ENCODE measurements around the gene KRT14. TPM values are rescaled to one million over a fixed set of nuclear protein-coding genes. Genes with fewer than 3 reads are reported as not detected.
"Not testable (repeated sequence)": the region's sequence is repeated elsewhere in the genome, so short reads cannot be mapped to it uniquely, and the experiment has no call there.

KRT14 gene
- not detected for total RNA-seq

GRCh38 chr17:41586863-41587495 lies at the start of gene KRT14:
Gene KRT14, minus strand, starts transcription at chr17:41586895. Its CDS starts 61 bp downstream, at chr17:41586834.
- POLR2A ChIA-PET = no interaction called here
- H3K36me3 Mint-ChIP-seq = no peaks in the 10 kb centered on the region
- DNase-seq = no peak
- no peak within 1 kb of the TSS for H3K4me3 Mint-ChIP-seq
- no peaks in the 10 kb centered on the region for H3K27me3 Mint-ChIP-seq
- no peak within 1 kb of the TSS for H3K27ac Mint-ChIP-seq
- no peak for ATAC-seq (ENCODE audit: low read depth)
- no peaks in the 10 kb centered on the region for H3K4me1 Mint-ChIP-seq
- H3K9me3 Mint-ChIP-seq = no peaks in the 10 kb centered on the region

GRCh38 chr17:41635121-41636097 lies 48.7 kb upstream of the KRT14 start:
- DNase-seq (no peak), ATAC-seq (ENCODE audit: low read depth) (no peak)
- no peaks in the 10 kb centered on the region for H3K4me1 Mint-ChIP-seq
- no peaks in the 10 kb centered on the region for H3K36me3 Mint-ChIP-seq
- H3K27ac Mint-ChIP-seq = no peak overlapping the region
- no peak overlapping the region for H3K4me3 Mint-ChIP-seq
- no peaks in the 10 kb centered on the region for H3K9me3 Mint-ChIP-seq
- POLR2A ChIA-PET = interaction anchor here (0.9 kb wide), 1 partner anchor 53 kb away, joined by 3 read pairs; the partner anchor contains the start of gene EIF1
- peaks cover 3% of the 10 kb centered on the region for H3K27me3 Mint-ChIP-seq

- DNase-seq = no peak
- ATAC-seq (ENCODE audit: low read depth) = no peak
- Mint-ChIP-seq H3K4me3 (no peak overlapping the region), H3K4me1 (no peaks in the 10 kb centered on the region), H3K27ac (no peak overlapping the region), H3K36me3 (no peaks in the 10 kb centered on the region), H3K27me3 (peaks cover 3% of the 10 kb centered on the region), H3K9me3 (no peaks in the 10 kb centered on the region)
- POLR2A ChIA-PET = no interaction called here
These were observed 47.9 kb upstream of the KRT14 start for GRCh38 chr17:41634639-41635038.

GRCh38 chr17:41633556-41634199 lies 47.0 kb upstream of the KRT14 start:
- DNase-seq = no peak
- POLR2A ChIA-PET = no interaction called here
- Mint-ChIP-seq H3K27ac (no peak overlapping the region), H3K9me3 (no peaks in the 10 kb centered on the region), H3K4me1 (no peaks in the 10 kb centered on the region), H3K27me3 (no peaks in the 10 kb centered on the region), H3K4me3 (no peak overlapping the region), H3K36me3 (no peaks in the 10 kb centered on the region)
- ATAC-seq (ENCODE audit: low read depth) = peak; percentile 56

GRCh38 chr17:41632482-41633105 lies 45.9 kb upstream of the KRT14 start:
- Mint-ChIP-seq H3K27ac (no peak overlapping the region), H3K4me1 (no peaks in the 10 kb centered on the region), H3K36me3 (no peaks in the 10 kb centered on the region), H3K4me3 (no peak overlapping the region), H3K9me3 (no peaks in the 10 kb centered on the region), H3K27me3 (no peaks in the 10 kb centered on the region)
- DNase-seq = no peak
- no peak for ATAC-seq (ENCODE audit: low read depth)
- POLR2A ChIA-PET = no interaction called here

GRCh38 chr17:41631898-41632285 lies 45.2 kb upstream of the KRT14 start:
- Mint-ChIP-seq H3K4me3 (no peak overlapping the region), H3K9me3 (no peaks in the 10 kb centered on the region), H3K4me1 (no peaks in the 10 kb centered on the region), H3K27ac (no peak overlapping the region), H3K36me3 (no peaks in the 10 kb centered on the region), H3K27me3 (no peaks in the 10 kb centered on the region)
- ATAC-seq (ENCODE audit: low read depth) (no peak), DNase-seq (no peak)
- POLR2A ChIA-PET = no interaction called here

GRCh38 chr17:41631025-41631897 lies 44.6 kb upstream of the KRT14 start:
- no peak for ATAC-seq (ENCODE audit: low read depth)
- H3K27me3 Mint-ChIP-seq = no peaks in the 10 kb centered on the region
- POLR2A ChIA-PET = no interaction called here
- DNase-seq = no peak
- no peak overlapping the region for H3K4me3 Mint-ChIP-seq
- H3K9me3 Mint-ChIP-seq = no peaks in the 10 kb centered on the region
- H3K4me1 Mint-ChIP-seq = no peaks in the 10 kb centered on the region
- H3K27ac Mint-ChIP-seq = no peak overlapping the region
- H3K36me3 Mint-ChIP-seq = no peaks in the 10 kb centered on the region

GRCh38 chr17:41629826-41630670 lies 43.4 kb upstream of the KRT14 start:
- Mint-ChIP-seq H3K9me3 (no peaks in the 10 kb centered on the region), H3K4me1 (no peaks in the 10 kb centered on the region), H3K36me3 (no peaks in the 10 kb centered on the region), H3K27ac (no peak overlapping the region), H3K4me3 (no peak overlapping the region), H3K27me3 (no peaks in the 10 kb centered on the region)
- ATAC-seq (ENCODE audit: low read depth) (no peak), DNase-seq (no peak)
- POLR2A ChIA-PET = no interaction called here

GRCh38 chr17:41629316-41629715 lies 42.6 kb upstream of the KRT14 start:
- no peak overlapping the region for H3K4me3 Mint-ChIP-seq
- no peak for DNase-seq

GRCh38 chr17:41628621-41629255 lies 42.0 kb upstream of the KRT14 start:
- DNase-seq; H3K9me3 Mint-ChIP-seq; POLR2A ChIA-PET; H3K27ac Mint-ChIP-seq; H3K27me3 Mint-ChIP-seq; H3K36me3 Mint-ChIP-seq; H3K4me3 Mint-ChIP-seq; ATAC-seq (ENCODE audit: low read depth); H3K4me1 Mint-ChIP-seq: not testable (repeated sequence)

More at GRCh38 chr17:41629316-41629715, 42.6 kb upstream of the KRT14 start:
- ATAC-seq (ENCODE audit: low read depth) = no peak
- no peaks in the 10 kb centered on the region for H3K4me1 Mint-ChIP-seq
- H3K9me3 Mint-ChIP-seq = no peaks in the 10 kb centered on the region
- H3K27ac Mint-ChIP-seq = no peak overlapping the region
- H3K36me3 Mint-ChIP-seq = no peaks in the 10 kb centered on the region
- no peaks in the 10 kb centered on the region for H3K27me3 Mint-ChIP-seq
- POLR2A ChIA-PET = no interaction called here

GRCh38 chr17:41628073-41628370 lies 41.3 kb upstream of the KRT14 start:
- H3K4me3 Mint-ChIP-seq; POLR2A ChIA-PET; H3K27ac Mint-ChIP-seq; H3K9me3 Mint-ChIP-seq; DNase-seq; H3K27me3 Mint-ChIP-seq; H3K4me1 Mint-ChIP-seq; ATAC-seq (ENCODE audit: low read depth); H3K36me3 Mint-ChIP-seq: not testable (repeated sequence)
